MM.1S (cell line): ENCODE results near the gene ACTL7A.
"Not testable (repeated sequence)": the region's sequence is repeated elsewhere in the genome, so short reads cannot be mapped to it uniquely, and the experiment has no call there.

ENCODE experiments used
- CTCF ChIP-seq: fragments of 300-600 bp; sonication (generic); IDR thresholded peaks from 2 replicates; pipeline ENCODE4 v1.5.1; 2016; ENCODE audit warnings: antibody characterized with exemption, low read length, mixed read lengths
- EZH2 ChIP-seq: fragments of 300-600 bp; sonication (generic); optimal IDR thresholded peaks from 2 replicates; pipeline ENCODE3; 2017; ENCODE audit warnings: low read depth, mild to moderate bottlenecking, antibody characterized with exemption, low read length, mixed read lengths
- EZH2phosphoT487 ChIP-seq: fragments of 300-600 bp; sonication (generic); IDR thresholded peaks from 2 replicates; pipeline ENCODE4 v1.6.1; 2018; ENCODE audit warnings: antibody characterized with exemption, low read length

- not testable (repeated sequence) for TF ChIP-seq CTCF, EZH2, EZH2phosphoT487
These were observed 37.1 kb downstream of the ACTL7A start for GRCh38 chr9:108899023-108899695.
